Tibial artery (tissue), 4 donors: ENCODE measurements around the gene BBS7.

ENCODE experiments used
- DNase-seq, 2 donors: peaks; one replicate each; pipeline ENCODE4 v3.0.0-alpha.2; 2019
- H3K27ac ChIP-seq, 2 donors: fragments of 200-600 bp; sonication (generic) in 1 of 2; 1 replicate in 1 of 2; 2 replicates in 1 of 2; pipeline ENCODE4 v1.5.1; 2018 to 2019; ENCODE audit warnings: mild to moderate bottlenecking in 1 of 2
- H3K27me3 ChIP-seq, 2 donors: fragments of 200-600 bp; sonication (generic) in 1 of 2; one replicate each; pipeline versions ENCODE4 v1.5.1 to v1.6.0; 2016 to 2019
- H3K36me3 ChIP-seq, 3 donors: fragments of 200-600 bp; sonication (generic) in 2 of 3; one replicate each; pipeline ENCODE4 v1.5.1; 2016 to 2019; ENCODE audit warnings: mild to moderate bottlenecking in 2 of 3
- H3K4me1 ChIP-seq, 4 donors: fragments of 200-600 bp; sonication (generic) in 2 of 4; 1 replicate in 3 of 4; 2 replicates in 1 of 4; pipeline ENCODE4 v1.5.1; 2016 to 2019
- H3K4me3 ChIP-seq, 2 donors: fragments of 200-600 bp; sonication (generic) in 1 of 2; 1 replicate in 1 of 2; 2 replicates in 1 of 2; pipeline ENCODE4 v1.5.1; 2018 to 2019; ENCODE audit warnings: mild to moderate bottlenecking in 2 of 2
- H3K9me3 ChIP-seq, 3 donors: fragments of 200-600 bp; sonication (generic) in 1 of 3; one replicate each; pipeline ENCODE4 v1.5.1; 2016 to 2019
- intact Hi-C: fragments of 100-400 bp; cut with DNase I; formaldehyde crosslinking; loops from one replicate; pipeline ENCODE4 v1.15.0; 2023; ENCODE audit warnings: low total_unique reads
- TF ChIP-seq, protein P1 (sequence below), 2 experiments: fragments of 200-600 bp in 1 of 2; fragments of 450-650 bp in 1 of 2; IDR thresholded peaks; one replicate each; pipeline ENCODE4 v1.5.1; 2017 to 2019; ENCODE audit warnings: antibody characterized with exemption in 2 of 2, mild to moderate bottlenecking in 1 of 2, moderate library complexity in 1 of 2

The BBS7 gene

DNA sequence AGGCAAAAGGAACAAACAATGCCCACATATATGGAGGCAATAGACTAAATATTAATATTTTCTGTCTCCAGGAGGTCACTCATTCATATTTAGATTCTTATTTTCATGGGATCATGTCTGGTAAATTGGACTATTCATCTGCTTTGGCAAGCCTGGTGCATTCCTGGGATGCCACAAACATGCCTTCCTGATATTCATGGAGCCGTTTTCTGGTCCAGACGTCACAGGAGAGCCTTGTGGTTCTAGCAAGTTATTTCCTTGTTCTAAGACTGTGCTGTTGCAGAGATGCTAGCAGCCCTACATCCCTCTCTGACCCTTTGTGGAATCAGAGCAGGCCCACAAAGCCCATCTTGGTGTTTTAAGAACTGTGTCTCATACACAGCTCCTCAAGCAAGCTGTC is 85.3 kb downstream of the BBS7 start:
- Histone ChIP-seq H3K4me3 (no peak overlapping the region), H3K36me3 (no peaks in the 10 kb centered on the region), H3K4me1 (peaks cover 0 to 7% (median 5%) of the 10 kb centered on the region in 4 donors), H3K27ac (no peak overlapping the region), H3K9me3 (peaks cover 0 to 4% (median 0%) of the 10 kb centered on the region in 3 donors), H3K27me3 (no peaks in the 10 kb centered on the region)
- intact Hi-C loops = no loop called here
- no peak for DNase-seq
- TF ChIP-seq, protein P1, sequence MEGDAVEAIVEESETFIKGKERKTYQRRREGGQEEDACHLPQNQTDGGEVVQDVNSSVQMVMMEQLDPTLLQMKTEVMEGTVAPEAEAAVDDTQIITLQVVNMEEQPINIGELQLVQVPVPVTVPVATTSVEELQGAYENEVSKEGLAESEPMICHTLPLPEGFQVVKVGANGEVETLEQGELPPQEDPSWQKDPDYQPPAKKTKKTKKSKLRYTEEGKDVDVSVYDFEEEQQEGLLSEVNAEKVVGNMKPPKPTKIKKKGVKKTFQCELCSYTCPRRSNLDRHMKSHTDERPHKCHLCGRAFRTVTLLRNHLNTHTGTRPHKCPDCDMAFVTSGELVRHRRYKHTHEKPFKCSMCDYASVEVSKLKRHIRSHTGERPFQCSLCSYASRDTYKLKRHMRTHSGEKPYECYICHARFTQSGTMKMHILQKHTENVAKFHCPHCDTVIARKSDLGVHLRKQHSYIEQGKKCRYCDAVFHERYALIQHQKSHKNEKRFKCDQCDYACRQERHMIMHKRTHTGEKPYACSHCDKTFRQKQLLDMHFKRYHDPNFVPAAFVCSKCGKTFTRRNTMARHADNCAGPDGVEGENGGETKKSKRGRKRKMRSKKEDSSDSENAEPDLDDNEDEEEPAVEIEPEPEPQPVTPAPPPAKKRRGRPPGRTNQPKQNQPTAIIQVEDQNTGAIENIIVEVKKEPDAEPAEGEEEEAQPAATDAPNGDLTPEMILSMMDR (IDR thresholded peaks at IDR 0.05) = no peak

DNA sequence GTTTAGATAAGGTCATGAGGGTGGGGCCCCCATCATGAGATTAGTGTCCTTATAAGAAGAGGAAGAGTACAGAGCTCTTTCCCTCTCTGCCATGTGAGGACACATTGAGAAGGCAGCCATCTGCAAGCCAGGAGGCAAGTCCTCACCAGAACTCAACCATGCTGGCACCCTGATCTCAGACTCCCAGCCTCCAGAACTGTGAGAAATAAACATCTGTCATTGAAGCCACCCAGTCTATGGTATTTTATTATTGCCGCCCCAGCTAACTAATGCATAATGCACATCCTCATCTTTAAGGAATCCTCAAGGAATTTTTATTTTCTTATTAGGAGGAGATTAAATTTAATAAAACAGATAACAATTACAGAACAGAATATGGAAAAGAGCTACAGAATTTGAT is 85.9 kb downstream of the BBS7 start:
- peaks cover 0 to 7% (median 5%) of the 10 kb centered on the region in 4 donors for H3K4me1 ChIP-seq
- no peak overlapping the region for H3K27ac ChIP-seq
- no peak overlapping the region for H3K4me3 ChIP-seq
- intact Hi-C loops = no loop called here
- H3K36me3 ChIP-seq = no peaks in the 10 kb centered on the region
- peaks cover 0 to 3% of the 10 kb centered on the region in 2 donors for H3K27me3 ChIP-seq
- no peak for DNase-seq
- TF ChIP-seq, protein P1 (IDR thresholded peaks at IDR 0.05) = no peak
- H3K9me3 ChIP-seq = peaks cover 0 to 4% (median 0%) of the 10 kb centered on the region in 3 donors

DNA sequence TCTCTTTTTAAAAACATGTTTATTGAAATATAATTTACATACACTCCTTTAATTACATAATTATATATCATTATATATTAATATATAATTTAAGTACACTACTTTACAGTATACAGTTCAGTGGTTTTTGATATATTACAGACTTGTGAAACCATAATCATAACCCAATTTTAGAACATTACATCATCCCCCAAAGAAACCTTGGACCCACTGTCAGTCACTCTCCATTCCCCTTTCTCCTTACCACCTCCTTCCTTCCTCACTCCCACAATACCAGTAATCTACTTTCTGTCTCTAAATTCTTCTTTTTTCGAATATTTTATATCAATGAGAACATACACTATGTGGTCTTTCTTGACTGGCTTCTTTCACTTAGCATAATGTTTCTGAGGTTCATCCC is 87.1 kb downstream of the BBS7 start:
- Histone ChIP-seq H3K27me3 (peaks cover 0 to 3% of the 10 kb centered on the region in 2 donors), H3K36me3 (no peaks in the 10 kb centered on the region), H3K4me3 (no peak overlapping the region), H3K4me1 (peaks cover 0 to 7% (median 5%) of the 10 kb centered on the region in 4 donors), H3K9me3 (peaks cover 0 to 4% (median 0%) of the 10 kb centered on the region in 3 donors), H3K27ac (no peak overlapping the region)
- intact Hi-C loops = no loop called here
- no peak for DNase-seq
- TF ChIP-seq, protein P1 (IDR thresholded peaks at IDR 0.05) = no peak

DNA sequence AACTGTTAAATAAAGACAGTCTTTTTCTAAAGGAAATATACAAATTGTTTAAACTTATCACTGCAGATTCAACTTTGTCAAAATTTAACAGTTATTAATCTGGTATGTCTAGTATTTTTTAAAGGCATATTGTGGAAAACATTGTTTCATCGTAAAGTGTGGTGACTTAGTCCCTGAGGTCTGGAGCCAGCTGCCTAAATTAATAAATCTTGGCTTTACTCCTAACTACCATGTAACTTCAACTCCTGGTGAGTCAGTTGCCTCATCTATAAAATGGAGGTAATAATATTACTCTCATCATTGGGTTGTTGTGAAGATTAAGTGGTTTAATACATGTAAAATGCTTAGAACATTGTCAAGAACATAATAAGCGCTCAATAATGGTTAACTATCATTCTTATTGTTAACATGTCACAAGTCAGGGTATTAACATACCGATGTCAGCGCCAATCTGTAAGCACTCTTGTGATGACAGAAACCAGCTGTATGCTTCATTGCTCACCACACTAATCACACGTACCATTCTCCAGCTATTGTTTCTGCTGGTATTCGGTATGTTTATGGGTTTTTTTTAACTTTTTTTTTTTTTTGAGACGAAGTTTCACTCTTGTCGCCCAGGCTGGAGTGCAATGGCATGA is 91.2 kb downstream of the BBS7 start:
- Histone ChIP-seq H3K4me1 (no peaks in the 10 kb centered on the region), H3K27me3 (peaks cover 0 to 3% of the 10 kb centered on the region in 2 donors), H3K9me3 (no peaks in the 10 kb centered on the region), H3K36me3 (no peaks in the 10 kb centered on the region), H3K27ac (no peak overlapping the region), H3K4me3 (no peak overlapping the region)
- TF ChIP-seq, protein P1 (IDR thresholded peaks at IDR 0.05) = no peak
- intact Hi-C loops = no loop called here
- no peak for DNase-seq

DNA sequence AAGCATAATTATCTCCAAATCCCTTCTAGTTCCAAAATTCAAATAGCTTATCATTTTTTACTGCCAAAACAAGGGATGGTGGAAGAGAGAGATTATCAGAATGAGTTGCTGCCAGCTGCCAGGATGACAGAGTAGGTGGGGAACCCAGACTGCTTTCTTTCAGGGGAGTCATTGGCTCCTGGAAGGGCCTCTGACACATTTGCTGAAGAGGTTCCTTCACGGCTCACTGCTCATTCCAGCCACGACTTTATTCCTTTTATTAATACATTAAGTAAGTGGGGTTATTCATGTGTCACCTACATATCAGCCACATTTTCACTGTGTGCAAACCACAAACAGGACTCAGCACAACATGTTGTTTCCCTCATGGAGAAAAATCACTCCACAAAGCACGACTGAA is 92.6 kb downstream of the BBS7 start:
- intact Hi-C loops = no loop called here
- Histone ChIP-seq H3K9me3 (no peaks in the 10 kb centered on the region), H3K4me1 (no peaks in the 10 kb centered on the region), H3K4me3 (no peak overlapping the region), H3K27me3 (peaks cover 0 to 3% of the 10 kb centered on the region in 2 donors), H3K36me3 (no peaks in the 10 kb centered on the region), H3K27ac (no peak overlapping the region)
- DNase-seq = no peak
- TF ChIP-seq, protein P1 (IDR thresholded peaks at IDR 0.05) = no peak
